Measurements from ENCODE around the gene LIN28A. TPM values are rescaled to one million over a fixed set of nuclear protein-coding genes. Genes with fewer than 3 reads are reported as not detected.
A peak's percentile ranks its signal among the peaks of the same experiment; 100 is the strongest.

The LIN28A gene
- total and polyA plus RNA-seq, 10 of the 15 experiments (the other 5 are each of a cell fraction or from before 2014, with no cell fraction given), result 0.13 to 0.59 (median 0.30) TPM; not detected in 7

DNA sequence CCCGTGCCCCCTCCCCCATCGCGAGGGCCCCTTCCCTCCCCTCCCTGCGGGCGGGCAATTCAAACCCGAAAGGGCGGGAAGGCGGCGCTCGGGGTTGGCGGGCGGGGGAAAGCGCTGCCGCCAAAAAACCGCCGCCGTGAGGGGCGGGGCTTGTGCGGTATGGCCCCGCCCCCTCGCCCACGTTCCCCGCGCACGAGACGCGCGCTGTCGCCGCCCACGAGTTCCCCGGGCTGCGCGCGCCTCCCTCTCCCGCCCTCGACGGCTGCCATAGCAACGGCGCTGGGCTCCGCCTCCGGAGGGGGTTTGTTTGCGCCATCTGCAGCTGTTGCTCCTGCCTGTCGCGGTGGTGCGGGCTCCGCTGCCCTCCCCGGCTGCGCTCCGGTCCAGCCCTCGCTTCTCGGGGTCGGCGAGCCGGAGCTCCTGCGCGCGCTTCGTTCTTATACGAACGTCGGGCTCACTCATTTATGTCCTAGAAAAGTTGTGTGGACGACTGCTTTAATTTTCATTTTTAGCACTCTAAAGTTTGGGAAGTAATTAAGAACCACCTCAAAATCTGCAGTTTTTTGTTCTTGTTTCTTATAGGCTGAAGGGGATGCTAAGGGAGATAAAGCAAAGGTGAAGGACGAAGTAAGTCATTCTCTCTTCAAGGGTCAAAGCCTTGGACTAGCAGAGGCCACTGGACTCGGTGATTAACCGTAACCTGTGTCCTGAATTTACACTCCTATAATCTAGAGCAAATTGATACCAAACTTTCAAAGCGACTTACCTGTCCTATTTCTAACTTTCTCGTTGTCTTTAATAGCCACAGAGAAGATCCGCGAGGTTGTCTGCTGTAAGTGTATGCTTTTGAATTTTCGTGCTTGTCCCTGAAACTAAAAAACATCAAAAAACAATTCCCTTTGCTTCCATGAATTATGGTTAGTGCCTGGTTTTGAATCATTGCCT is 62.6 kb downstream of the LIN28A start (continued):
- no peak for TF ChIP-seq CUX1 (IDR thresholded peaks at IDR 0.05; ENCODE audit: insufficient replicate concordance, low read depth, low read length)
- no peak for TF ChIP-seq PAX8 (IDR thresholded peaks at IDR 0.05)
- TF ChIP-seq CREB1 (IDR thresholded peaks at IDR 0.05; ENCODE audit: low read depth), result peak; percentile 57; the same call in 1 of the 2 replicates
- TF ChIP-seq GATAD2B (conservative IDR thresholded peaks at IDR 0.05; ENCODE audit: low read depth), result no peak; the same call in 1 of the 2 replicates

DNA sequence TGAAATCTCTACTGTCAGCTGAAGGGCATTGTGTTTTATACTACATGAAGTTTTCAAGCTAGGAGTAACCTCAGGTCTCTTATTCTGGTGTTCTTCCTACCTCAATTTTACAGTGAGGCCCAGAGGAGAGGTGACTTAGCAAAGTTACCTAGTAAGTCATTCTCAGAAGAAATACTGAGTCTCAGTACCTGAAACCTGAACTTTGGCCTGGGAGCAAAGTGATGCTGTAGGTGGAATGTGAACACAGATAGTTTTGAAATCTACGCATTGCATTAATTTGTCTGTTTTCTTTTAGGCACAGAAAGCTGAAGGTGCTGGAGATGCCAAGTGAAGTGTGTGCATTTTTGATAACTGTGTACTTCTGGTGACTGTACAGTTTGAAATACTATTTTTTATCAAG is 64.2 kb downstream of the LIN28A start:
- TF ChIP-seq PML (IDR thresholded peaks at IDR 0.05; ENCODE audit: low read length) (no peak), NR2C1 (IDR thresholded peaks at IDR 0.05) (no peak), MEF2B (IDR thresholded peaks at IDR 0.05; ENCODE audit: partially characterized antibody, poor library complexity, severe bottlenecking) (no peak), HDAC2 (IDR thresholded peaks at IDR 0.05) (no peak), NFYB (IDR thresholded peaks at IDR 0.05; ENCODE audit: insufficient read depth, low read depth, low read length) (no peak), BMI1 (IDR thresholded peaks at IDR 0.05; ENCODE audit: borderline replicate concordance) (no peak), NFIC (IDR thresholded peaks at IDR 0.05; ENCODE audit: low read depth, low read length) (no peak), RELA (IDR thresholded peaks at IDR 0.05; ENCODE audit: borderline replicate concordance, partially characterized antibody) (no peak)
- in situ Hi-C loops (cut with MboI), result no loop called here
- ChIA-PET CTCF (no interaction called here), RAD21 (ENCODE audit: unreplicated experiment) (no interaction called here), POLR2A (no interaction called here), SMC1A (ENCODE audit: uncharacterized antibody, unreplicated experiment) (no interaction called here)
- FAIRE-seq (no peak), ATAC-seq (no peak), DNase-seq (ENCODE audit: low read depth, low spot score) (no peak)
- no peak overlapping the region for H2AFZ ChIP-seq (ENCODE audit: control insufficient read depth, low read depth, low read length)
- peak overlapping the region; percentile 84 for H3K4me3 ChIP-seq
- peaks cover 8 to 32% of the 10 kb centered on the region in 2 experiments for H3K36me3 ChIP-seq (ENCODE audit: control insufficient read depth in 2 of 2, insufficient read depth in 2 of 2, low read length in 1 of 2)
- H3K27me3 ChIP-seq (replicated peaks in 1 of 2; ENCODE audit: control insufficient read depth in 2 of 2, insufficient read depth in 2 of 2, low read length in 1 of 2), result no peaks in the 10 kb centered on the region
- no peak overlapping the region for H3K9ac ChIP-seq (ENCODE audit: control insufficient read depth, insufficient read depth, low read length)
- BruUV-seq (replicated peaks), result no TSS peak
- intact Hi-C loops (cut with micrococcal nuclease; ENCODE audit: unreplicated experiment), result no loop called here
- WGBS (ENCODE audit: insufficient coverage, insufficient replicate concordance, low lambda C conversion rate, missing lambda C conversion rate), result 100% methylated on average over 1 of the region's 1 CpG
- peaks cover 25% of the 10 kb centered on the region for H3K79me2 ChIP-seq (ENCODE audit: control insufficient read depth, insufficient read depth, low read length)
- H3K9me3 ChIP-seq (replicated peaks; ENCODE audit: control insufficient read depth, insufficient read depth, low read length), result no peaks in the 10 kb centered on the region
- peaks cover 19% of the 10 kb centered on the region for H3K4me1 ChIP-seq (ENCODE audit: control insufficient read depth, insufficient read depth, low read length)
- no peaks in the 10 kb centered on the region; the same call in 1 of the 2 replicates for H4K20me1 ChIP-seq (ENCODE audit: control insufficient read depth, insufficient read depth)
- H3K27ac ChIP-seq (ENCODE audit: control insufficient read depth, insufficient read depth), result no peak overlapping the region
- H3K4me2 ChIP-seq (ENCODE audit: control insufficient read depth, insufficient read depth), result 0 out of 2 replicates have a peak overlapping the region, but pooled peaks have one; percentile 77
